Stimulated activated CD4-positive, alpha-beta T cell treated with anti-CD3 and anti-CD28 coated beads, Interleukin-4, amount 100 ng/mL, for 48 hours (primary cell): ENCODE results near the gene DUS2.
"Not testable (repeated sequence)": the region's sequence is repeated elsewhere in the genome, so short reads cannot be mapped to it uniquely, and the experiment has no call there.

Experiments used
- DNase-seq, 2 donors: peaks; one replicate each; pipeline ENCODE4 v3.0.0-alpha.2; 2020; ENCODE audit warnings: low read depth in 2 of 2

DUS2 gene

DNA sequence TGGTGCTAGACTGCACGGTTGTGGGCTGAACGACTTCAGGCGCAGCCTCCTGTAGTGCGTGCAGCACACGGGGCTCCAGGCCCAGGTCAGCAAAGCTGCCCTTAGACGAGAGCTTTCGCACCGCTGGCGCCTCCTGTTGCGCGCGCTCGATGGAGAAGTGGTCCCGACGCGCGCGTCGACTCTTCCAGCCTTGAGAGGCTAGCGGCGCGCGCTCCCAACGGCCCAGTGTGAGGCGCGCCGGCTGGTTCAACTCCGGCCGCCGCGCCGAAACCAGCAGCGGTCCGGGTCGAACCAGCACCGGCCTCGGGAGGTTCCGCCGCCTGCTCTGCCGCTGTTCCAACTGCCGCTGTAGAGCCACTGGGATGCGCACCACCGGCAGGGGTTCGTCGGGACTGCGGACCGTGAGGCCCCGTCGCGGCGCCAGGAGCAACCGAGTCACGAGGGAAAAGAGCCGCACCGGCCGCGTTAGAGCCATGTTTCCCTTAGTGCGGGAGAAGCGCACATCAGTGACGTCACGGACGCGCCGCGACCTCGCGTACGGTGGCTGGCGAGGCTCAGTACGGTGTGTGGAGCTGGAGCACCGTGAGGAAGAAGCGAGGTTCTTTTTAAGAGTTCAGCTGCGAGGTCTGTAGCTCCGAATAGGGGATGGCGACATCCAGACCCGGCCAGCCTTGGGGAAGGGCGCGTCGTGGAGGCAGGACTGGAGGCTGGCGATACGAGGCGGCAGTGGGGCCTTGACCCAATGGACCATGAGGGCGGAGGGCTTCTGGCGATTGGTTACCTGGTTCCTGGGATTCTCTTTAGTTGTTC lies at the start of gene DUS2, which contains the start of gene DDX28:
Gene DUS2, plus strand, starts transcription at position 557 of the 810 bp plus-strand sequence. CDS start 14,740 bp downstream, outside the sequence.
Gene DDX28, minus strand, starts transcription at position 505 of the 810 bp plus-strand sequence. Its CDS starts 30 bp downstream, at position 475.
- peak; percentile 89 to 95 for DNase-seq

DNA sequence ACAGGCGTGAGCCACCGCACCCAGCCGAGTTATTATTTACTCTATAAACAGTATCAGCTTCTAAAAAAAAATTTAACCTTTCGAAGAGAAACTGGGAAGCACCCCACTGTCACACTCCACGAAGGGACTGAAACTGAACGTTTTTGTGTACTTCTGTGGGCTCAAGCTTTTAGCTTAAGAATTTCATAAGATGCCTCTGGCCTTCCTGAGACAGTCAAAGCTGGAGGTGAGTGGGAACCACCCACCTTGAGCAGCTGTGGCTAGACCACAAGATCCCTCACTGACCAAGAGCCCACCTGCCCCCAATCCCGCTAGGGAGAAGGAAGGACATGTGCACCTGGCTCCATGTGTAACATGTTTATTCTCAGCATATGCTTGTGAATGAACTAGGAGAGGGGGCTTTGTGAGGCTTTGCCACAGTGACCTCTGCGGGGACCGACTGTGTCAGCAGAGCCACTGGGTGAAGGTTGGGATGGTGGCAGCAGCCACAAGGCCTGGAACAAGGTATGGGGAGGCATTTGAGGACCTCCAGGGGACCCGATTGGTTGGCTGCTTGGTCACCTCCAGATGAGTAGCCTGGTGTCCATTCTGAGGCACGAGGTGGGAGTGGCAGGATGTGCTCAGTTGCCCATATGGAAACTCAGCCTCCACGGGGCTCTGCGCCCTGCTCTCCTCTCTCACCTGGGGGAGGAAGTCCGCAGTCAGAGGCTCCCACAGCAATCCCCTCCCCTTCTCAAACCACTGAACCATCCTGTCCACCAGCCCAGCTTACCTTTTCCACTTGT lies 47.6 kb upstream of the DUS2 start:
- no peak for DNase-seq

DNA sequence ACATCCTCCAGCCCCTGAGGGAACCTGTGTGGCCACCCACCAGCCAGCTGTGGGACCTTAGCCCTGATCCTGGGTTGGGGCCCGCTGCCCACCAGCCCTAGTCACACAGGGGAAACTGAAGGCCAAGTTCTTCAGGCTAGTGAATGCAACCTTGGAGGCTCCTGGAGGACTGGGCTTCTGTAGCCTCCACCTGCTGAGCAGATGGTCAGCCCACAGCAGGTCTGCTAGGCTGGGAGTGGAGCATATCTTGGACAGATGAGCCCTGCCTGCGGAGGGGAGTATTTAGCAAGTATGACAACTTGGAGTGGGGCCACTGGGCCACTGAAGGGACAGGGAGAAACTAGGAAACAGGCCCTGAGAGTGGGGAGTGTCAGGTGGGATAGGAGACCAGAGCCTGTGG lies 46.9 kb upstream of the DUS2 start:
- no peak for DNase-seq

DNA sequence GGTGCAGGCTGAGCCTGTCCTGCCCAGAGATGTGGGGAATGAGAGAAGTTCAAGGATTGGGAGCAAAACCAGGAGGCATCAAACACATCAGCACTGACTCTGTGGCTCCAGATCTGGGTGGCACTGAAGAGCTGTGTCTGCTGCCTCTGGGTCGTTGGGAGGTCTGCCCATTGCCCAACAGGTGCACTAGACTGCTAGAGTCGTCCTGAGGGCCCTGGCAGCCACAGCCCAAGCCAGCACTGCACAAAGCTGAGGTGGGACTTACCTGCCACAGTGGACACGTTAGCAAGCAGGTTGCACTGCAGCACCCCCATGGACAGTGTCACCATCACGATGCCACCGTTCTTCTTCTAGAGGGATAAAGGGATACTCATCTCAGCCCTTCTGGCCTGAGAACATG lies 46.1 kb upstream of the DUS2 start:
- DNase-seq = no peak

DNA sequence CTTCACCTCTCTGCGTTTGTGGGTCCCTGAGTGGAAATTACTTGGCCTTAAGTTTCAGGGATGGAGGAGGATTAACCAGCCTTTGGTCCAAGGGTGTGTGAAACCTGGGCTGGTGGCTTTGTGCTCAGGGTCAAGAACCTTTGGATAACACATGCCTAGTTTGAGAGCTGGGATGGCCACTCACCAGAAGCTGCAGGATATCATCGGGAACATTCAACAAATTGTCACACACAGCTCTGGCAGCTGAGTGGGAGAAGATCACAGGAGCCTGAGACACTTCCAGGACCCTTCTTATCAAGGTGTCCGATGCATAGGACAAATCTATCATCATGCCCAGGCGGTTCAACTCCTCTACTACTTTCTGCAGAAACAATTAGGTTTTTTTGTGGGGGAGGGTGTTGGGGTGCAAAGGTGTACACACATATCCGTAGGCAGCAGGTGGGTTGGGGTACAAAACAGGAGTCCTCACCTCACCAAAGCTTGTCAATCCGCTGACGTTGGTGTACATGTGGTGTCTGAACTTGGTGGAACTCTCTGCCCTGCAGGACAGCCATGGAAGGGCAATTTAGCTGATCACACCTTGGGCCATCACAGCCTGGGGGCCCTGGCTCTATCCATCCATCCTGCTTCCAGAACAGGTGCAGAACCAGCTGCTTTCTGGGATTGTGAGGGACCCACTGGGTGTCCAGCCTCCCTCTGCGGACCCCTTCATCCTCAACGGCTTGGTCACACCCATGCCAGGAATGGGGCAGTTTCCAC lies 45.4 kb upstream of the DUS2 start:
- DNase-seq = no peak

DNA sequence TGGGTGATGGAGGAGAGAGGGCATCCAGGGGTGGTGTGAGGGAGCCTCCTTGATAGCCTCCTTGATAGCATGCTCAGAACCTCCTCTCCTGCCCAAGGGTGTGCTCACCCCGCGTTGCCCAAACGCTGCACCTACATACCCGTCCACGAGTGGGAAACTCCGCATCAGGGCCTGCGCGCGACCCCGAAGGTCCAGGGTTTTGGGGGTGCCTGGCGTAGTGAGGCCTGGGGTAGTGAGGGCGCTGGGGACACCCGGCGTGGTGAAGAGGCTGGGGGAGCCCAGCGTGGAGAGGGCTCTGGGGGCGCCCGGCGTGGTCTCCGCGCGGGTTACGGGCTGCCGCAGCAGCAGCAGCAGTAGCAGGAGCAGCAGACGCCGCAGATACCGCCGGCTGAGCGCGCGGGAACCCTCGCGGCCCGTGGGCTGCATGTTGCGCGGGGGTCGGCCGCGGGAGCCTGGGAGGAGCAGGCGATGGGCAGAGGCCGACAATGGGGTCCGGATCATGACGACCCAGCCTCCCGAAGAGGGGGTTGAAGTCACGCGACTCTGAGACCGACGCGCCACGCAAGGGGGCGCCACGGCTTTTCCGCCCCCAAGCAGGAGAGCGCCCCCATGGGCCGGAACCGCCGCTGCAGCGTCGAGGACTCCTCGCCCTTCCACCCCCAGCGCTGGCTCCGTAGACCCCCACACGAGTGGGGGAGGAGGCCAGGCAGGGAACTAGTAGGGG lies 43.0 kb upstream of the DUS2 start, which contains the start of gene DPEP3:
Gene DPEP3, minus strand, starts transcription at position 545 of the 724 bp plus-strand sequence. Its CDS starts 119 bp downstream, at position 426.
- DNase-seq = no peak

DNA sequence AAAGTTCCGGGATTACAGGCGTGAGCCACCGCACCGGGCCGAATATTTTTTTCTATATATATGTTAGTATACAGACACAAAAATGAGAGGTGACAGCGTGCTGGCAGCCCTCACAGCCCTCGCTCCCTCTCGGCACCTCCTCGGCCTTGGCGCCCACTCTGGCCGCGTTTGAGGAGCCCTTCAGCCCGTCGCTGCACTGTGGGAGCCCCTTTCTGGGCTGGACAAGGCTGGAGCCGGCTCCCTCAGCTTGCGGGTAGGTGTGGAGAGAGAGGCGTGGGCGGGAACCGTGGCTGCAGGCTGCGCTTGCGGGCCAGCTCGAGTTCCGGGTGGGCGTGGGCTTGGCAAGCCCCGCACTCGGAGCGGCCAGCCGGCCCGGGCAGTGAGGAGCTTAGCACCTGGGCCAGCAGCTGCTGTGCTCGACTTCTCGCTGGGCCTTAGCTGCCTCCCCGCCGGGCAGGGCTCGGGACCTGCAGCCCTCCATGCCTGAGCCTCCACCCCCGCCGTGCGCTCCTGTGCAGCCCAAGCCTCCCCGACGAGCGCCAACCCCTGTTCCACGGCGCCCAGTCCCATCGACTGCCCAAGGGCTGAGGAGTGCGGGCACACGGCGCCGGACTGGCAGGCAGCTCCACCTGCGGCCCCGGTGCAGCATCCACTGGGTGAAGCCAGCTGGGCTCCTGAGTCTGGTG lies 40.9 kb upstream of the DUS2 start:
- no peak for DNase-seq

DNA sequence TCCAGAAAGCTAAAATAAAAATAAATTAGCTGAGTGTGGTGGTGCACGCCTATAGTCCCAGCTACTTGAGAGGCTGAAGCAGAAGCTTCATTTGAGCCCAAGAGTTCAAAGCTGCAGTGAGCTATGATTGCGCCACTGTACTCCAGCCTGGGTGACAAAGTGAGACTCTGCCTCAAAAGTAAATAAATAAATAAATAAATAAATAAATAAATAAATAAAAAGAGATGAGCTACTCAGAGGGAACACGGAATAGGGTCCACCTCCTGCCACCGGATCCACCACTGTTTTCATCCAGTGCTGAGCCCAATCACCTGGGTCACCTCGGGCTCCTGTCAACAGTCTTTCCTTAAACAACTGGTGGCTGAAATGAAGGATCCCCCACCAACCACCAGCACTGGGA lies 36.1 kb upstream of the DUS2 start:
- no peak for DNase-seq

DNA sequence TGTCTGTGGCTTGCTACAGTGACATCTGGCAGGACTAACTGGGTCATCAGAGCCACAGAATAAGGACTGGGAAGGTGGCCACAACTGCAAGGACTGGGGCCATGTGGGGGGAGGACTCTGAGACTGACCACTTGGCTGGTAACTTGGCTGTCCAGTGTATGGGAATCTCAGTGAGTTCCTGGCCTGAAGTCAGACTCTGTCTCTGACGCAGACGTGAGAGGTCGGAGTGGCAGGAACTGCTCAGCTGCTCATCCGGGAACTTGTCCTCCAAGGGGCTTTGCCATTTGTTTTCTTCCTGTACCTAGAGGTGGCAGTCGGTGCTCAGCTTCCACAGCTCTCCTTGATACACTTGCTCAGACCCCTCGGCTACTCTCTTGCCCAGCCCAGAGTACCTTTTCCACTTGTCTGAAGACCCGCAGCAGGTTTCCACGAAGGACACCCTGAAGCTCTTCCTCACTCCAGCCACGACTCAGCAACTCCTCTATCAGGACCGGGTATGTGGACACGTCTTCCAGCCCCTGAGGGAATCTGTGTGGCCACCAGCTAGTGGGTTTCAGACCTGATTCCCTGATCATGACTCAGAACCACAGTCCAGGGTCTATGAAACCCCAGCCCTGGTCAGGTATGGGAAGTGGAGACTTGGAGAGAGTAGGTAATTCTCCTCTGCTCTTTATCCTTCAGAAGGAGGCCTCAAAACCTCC lies 35.5 kb upstream of the DUS2 start:
- no peak for DNase-seq

DNA sequence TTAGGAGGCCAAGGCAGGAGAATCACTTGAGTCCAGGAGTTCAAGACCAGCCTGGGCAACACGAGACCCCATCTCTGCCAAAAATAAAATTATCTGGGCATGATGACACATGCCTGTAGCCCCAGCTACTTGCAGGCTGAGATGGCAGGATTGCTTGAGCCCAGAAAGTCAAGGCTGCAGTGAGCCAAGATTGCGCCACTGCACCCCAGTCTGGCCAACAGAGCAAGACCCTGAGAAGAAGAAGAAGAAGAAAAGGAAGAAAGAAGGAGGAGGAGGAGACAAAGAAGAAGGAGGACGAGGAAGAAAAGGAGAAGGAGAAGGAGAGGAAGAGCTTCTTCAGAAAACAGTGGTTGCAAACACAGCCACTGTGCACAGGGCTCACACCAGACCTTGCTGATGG lies 34.4 kb upstream of the DUS2 start:
- no peak for DNase-seq

DNA sequence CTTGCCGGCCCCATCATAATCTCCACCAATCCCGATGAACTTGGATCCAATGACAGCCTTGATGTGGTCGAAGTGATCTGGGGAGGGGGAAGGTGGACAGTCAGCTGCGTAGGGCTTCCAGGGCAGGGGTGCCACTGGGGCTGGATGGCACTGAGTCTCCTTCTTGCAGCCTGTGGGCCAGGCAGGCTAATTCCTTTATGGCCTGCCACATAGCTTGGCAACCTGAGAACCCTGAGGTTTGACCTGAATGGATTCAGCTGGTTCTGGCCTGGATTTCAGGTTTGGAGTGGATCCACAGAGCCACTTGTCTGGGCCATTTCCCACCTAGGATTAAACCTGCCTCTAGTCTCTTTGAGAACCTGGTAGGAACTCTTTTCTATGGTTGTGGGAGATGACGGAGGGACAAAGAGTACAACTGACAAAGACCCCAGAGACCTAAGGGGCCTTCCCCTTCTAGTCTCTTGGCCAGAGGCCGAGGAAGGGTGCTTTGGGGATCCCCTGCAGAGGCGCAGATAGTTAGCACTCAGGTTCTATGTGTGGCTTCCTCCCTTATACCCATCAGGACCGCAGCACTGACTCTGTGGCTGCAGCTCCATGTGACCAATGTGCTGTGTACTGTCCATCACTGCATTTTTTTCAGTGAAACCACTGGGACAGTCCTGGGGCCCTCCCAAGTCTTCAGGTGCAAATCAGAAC lies 33.6 kb upstream of the DUS2 start:
- no peak for DNase-seq

DNA sequence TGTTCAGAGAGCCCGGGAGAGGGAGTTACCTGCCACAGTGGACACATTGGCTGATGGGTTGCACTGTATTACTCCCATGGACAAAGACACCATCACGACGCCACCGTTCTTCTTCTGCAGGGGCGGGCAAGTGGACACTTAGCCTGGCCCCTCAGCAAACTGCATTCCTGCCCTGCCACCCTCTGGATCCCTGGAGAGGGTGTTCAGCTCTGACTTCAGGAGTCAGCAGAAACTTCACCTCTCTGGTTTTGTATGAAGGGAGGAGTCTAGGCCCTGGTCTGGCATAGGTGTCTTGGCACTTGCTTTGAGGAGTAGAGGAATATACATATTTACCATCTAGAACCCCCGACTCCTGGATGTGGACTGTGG lies 33.1 kb upstream of the DUS2 start:
- no peak for DNase-seq

DNA sequence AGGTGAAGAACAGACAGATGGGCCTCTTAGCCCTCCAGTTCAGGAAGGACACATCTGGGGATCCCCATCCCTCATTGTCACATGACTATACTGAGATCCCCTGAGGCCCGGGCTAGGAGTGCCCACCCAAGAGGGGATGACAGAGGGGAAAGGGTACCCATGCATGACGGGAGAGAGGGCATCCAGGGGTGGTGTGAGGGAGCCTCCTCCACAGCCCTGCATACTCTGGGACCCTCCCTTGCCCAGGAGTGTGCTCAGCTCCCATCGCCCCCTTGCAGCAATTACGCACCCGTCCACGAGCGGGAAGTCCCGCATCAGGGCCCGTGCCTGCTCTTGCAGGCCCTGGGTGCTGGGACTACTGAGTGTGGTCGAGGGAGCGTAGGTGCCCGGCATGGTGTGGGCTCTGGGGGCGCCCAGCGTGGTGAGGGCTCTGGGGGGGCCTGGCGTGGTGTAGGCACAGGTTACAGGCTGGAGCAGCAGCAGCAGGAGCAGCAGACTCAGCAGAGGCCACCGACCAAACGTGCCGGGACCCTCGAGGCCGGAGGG lies 30.4 kb upstream of the DUS2 start:
- no peak for DNase-seq

DNA sequence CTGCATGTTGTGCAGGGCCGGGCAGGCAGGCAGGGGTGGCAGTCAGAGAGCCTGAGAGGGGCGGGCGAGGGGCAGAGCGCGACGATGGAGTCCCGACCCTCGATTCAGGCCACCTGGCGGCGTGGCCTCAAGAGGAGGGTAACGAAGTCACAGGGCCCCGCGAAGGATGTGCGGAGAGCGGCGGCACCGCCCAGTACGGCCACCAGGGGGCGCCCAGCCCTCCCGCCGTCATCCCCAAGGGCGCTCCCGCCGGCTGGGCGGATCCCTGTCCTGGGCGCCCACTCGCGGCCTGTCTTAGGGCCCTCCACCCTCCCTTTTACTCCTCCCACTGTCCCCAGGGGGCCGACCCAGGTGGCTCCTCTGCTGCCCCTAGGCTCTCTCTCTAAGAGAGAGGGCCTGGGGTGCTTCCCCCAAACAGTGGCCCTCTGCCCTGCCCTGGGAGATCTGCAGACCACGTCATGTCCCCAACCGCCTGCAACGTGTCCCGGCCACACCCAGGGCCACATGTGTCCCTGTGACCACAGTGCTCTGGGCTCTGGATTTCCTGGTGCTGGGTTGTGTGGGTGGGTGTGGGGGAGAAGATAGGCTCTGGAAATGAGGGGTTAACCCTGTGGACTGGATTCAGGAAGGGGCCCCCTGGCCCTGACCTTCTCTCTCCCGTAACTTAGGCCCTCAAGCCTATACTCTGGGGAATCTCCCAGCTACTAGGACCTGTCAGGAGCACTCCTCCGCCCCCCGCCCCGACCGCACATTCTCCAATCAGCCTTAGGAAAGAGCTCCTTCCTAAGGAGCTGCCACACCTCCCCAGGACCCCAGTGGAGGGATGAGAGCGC lies 29.7 kb upstream of the DUS2 start:
- DNase-seq = peak; percentile 79

DNA sequence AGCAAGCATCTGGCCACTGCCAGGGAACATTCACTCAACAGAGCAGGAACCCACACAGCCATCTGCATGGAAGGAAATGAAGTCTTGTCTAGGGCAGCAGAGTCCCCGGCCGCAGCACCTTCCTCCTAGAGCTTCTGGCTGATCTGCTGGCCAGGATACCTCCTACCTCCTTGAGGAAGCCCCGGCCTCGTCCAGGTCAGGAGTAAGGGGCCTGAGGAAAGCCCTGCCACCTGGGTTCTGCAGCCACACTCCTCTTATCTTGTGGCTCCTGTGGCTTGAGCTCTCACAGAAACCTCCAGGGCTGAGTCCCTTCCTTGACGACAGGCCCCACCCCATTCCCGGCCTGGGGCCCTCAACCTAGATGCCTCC lies 29.1 kb upstream of the DUS2 start:
- DNase-seq = not testable (repeated sequence)

DNA sequence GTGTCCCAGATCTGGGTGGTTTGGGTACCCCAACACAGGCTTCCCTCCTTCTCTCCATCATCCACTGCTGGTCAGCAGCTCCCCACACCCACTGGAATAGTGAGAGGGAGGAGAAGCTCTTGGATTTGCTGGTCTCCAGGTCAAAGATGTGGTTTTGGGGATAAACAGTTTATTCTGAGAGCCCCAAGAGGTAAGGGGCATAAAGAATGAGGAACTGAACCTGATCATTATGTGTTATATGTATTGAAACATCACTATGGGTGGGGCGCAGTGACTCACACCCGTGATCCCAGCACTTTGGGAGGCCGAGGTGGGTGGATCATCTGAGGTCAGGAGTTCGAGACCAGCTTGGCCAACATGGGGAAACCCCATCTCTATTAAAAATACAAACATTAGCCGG lies 27.7 kb upstream of the DUS2 start:
- no peak for DNase-seq

DNA sequence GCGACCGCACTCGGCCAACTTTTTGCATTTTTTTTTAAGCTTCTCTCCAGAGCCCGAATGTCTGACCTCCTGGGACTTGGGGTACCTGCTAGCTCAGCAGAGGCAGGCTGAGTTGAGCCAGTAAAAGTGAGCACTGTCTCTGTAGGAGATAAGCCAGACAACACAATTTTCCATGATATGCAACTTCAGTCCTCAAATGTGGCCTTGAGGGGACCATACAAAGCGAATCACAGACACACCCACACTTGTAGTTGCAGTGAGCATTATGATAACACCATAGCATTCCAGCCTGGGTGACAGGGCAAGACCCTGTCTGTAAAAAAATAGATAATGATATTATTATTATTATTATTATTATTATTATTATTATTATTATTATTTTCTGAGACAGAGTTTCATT lies 26.4 kb upstream of the DUS2 start:
- DNase-seq = no peak

DNA sequence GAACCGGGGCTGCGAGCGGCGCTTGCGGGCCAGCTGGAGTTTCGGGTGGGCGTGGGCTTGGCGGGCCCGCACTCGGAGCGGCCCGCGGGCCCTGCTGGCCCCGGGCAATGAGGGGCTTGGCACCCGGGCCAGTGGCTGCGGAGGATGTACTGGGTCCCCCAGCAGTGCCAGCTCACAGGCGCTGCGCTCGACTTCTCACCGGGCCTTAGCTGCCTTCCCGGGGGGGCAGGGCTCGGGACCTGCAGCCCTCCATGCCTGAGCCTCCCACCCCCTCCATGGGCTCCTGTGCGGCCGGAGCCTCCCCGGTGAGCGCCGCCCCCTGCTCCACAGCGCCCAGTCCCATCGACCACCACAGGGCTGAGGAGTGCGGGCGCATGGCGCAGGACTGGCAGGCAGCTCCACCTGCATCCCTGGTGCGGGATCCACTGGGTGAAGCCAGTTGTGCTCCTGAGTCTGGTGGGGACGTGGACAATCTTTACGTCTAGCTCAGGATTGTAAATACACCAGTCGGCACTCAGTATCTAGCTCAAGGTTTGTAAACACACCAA lies 24.8 kb upstream of the DUS2 start:
- DNase-seq = not testable (repeated sequence)
